IPS DF 19.7 (cell line): Measurements from ENCODE around the gene COA8.

Source experiments
- DNase-seq: peaks from one replicate; pipeline ENCODE4 v3.0.0-alpha.2; 2013; ENCODE audit warnings: low read depth, low spot score

The COA8 gene

GRCh38 chr14:103623308-103623707, 60.5 kb downstream of the COA8 start:
- no peak for DNase-seq

- no peak for DNase-seq
Observed at GRCh38 chr14:103623883-103624482, 61.2 kb downstream of the COA8 start.

- DNase-seq = no peak
Observed at GRCh38 chr14:103624860-103625259, 62.1 kb downstream of the COA8 start.

GRCh38 chr14:103625356-103626095, 62.8 kb downstream of the COA8 start:
- DNase-seq = no peak

- DNase-seq = no peak
Observed at GRCh38 chr14:103626146-103626850, 63.5 kb downstream of the COA8 start.

- DNase-seq = no peak
Observed at GRCh38 chr14:103627073-103628025, 64.6 kb downstream of the COA8 start.

GRCh38 chr14:103628221-103628683, 65.5 kb downstream of the COA8 start:
- DNase-seq = no peak

GRCh38 chr14:103628684-103629502, 66.1 kb downstream of the COA8 start, which contains the start of gene KLC1:
Gene KLC1 (plus strand): TSS chr14:103629211. CDS start chr14:103654565, 25,354 bp downstream.
- DNase-seq = no peak

- DNase-seq = no peak
Observed at GRCh38 chr14:103629503-103630121, 66.9 kb downstream of the COA8 start.

GRCh38 chr14:103630364-103631108, 67.8 kb downstream of the COA8 start:
- no peak for DNase-seq

- DNase-seq = no peak
Observed at GRCh38 chr14:103633391-103633790, 70.6 kb downstream of the COA8 start.

GRCh38 chr14:103634156-103634555, 71.4 kb downstream of the COA8 start:
- DNase-seq = no peak

- no peak for DNase-seq
Observed at GRCh38 chr14:103638594-103638993, 75.8 kb downstream of the COA8 start.
